HG03095 (cell line): Measurements from ENCODE around the gene ZBED2.

ENCODE experiments used
- ATAC-seq: cut with Tn5 transposase; IDR thresholded peaks from one replicate; pipeline ENCODE4 v1.9.1; 2021; ENCODE audit warnings: moderate library complexity; ENCODE audit not compliant: unreplicated experiment

The ZBED2 gene

GRCh38 chr3:111604119-111604518 lies 9.0 kb upstream of the ZBED2 start:
- ATAC-seq, result no peak

GRCh38 chr3:111603679-111604078 lies 8.5 kb upstream of the ZBED2 start:
- no peak for ATAC-seq

GRCh38 chr3:111601810-111602209 lies 6.7 kb upstream of the ZBED2 start:
- no peak for ATAC-seq

- ATAC-seq, result no peak
These were observed 3.4 kb upstream of the ZBED2 start for GRCh38 chr3:111598552-111598951.

GRCh38 chr3:111598139-111598538 lies 3.0 kb upstream of the ZBED2 start:
- ATAC-seq, result no peak

GRCh38 chr3:111596328-111596727 lies 1.2 kb upstream of the ZBED2 start:
- no peak for ATAC-seq

- ATAC-seq, result no peak
These were observed 365 bp downstream of the ZBED2 start for GRCh38 chr3:111594781-111595180.

DNA sequence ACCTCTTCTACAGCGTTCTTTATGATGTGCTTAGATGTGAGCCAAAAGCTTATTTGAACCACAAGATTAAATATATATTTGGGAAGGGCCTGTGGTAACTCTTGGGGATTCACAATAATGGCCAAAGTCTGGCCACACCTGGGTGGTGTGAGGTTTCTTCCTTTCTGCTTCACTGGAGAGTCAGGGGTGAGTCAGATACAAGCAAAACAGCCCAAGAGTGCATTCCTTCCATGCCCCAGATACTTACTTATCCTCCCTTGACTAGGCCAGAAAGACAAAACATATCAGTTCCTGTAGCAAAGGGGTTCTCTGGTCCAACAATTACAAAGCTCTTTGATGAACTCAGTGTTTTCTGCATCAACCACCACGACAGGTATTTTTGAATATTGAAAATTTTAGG lies 941 bp downstream of the ZBED2 start:
- ATAC-seq, result peak; percentile 61

DNA sequence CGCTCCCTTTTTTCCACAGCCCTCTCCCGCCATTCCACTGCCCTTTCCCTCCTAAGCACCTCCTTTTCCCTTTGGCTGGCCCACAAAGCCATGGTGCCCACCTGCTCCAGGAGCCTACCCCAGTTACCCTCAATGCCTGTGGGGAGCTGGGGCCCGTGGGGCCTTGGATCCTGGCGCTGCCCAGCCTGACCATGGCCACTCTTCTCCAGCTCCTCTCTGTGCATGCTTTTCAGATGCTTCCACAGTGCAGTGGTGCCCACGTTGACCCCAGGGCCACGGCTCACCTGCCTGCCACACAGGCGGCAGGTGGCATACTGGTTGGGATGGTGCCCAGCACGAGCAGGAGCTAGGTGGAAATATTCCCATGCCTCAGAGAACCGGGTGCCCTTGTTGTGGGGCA lies 1.5 kb downstream of the ZBED2 start:
- ATAC-seq, result no peak

GRCh38 chr3:111592936-111593335 lies 2.2 kb downstream of the ZBED2 start:
- no peak for ATAC-seq

DNA sequence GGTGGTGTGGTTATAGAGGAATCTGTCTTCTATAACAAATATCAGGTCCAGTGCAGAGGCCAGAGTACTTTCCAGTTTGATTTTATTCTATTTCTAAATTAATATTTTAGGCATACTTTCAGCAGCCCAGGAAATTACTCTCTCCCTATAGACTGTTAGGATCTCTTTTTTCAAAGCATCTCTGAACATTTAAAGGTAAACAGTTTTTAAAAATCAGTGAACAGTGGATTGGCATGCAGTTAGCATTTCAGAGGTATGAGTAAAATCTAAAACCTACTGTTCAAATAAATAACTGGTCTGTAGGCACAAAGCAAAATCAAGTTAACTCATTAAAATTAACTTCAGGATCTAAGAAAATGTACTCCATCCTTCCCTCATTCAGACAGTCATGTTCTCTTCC lies 3.0 kb downstream of the ZBED2 start:
- ATAC-seq, result no peak

- ATAC-seq, result no peak
These were observed 3.6 kb downstream of the ZBED2 start for GRCh38 chr3:111591555-111591954.

DNA sequence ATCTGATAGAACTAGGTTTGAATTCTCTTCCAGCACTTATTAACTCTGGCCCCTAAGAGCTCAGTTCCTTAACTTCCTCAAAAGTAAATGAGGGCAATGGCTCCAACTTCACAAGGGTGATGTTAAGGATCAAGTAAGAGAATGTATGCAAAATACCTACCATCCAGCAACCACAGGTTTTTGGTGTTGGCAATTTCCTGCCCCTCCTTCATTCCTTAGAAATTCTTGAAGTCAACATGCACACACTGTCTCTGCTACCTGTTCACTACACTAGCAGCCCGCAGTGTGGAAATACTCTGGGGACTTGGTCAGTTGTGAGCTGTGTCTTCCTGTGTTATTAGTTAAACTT lies 5.0 kb downstream of the ZBED2 start:
- ATAC-seq, result no peak

GRCh38 chr3:111589303-111590142 lies 5.6 kb downstream of the ZBED2 start:
- no peak for ATAC-seq

DNA sequence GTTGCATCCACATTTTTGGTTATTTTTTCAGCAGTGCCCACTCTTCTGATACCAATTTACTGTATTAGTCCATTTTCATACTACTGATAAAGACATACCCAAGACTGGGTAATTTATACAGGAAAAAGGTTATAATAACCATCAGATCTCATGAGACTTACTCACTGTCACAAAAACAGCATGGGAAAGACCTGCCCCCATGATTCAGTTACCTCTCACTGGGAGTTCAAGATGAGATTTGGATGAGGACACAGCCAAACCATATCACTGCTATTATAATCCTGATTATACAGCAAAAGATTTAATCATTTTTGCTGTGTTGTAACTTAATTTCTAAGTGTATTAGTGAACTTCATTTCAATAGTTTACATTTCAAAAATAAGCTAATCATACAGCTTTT lies 6.6 kb downstream of the ZBED2 start:
- no peak for ATAC-seq

DNA sequence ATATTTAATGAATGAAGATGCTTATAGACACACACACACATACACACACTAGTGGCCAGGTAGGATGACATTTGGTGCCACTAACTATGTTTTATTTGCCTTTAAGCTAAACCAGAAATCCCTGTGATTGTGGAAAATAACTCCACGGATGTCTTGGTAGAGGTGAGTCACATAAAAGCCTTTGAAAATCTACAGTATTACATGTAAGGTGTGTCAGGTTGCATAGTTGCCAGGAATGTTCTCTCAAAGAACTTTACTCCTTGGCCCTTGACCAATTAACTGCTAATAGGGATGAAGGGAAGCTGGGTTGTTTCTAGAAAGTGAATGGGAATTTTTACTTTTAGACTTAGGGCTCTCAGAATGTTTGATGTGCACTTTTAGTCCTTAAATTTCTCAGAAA lies 9.9 kb downstream of the ZBED2 start:
- no peak for ATAC-seq

DNA sequence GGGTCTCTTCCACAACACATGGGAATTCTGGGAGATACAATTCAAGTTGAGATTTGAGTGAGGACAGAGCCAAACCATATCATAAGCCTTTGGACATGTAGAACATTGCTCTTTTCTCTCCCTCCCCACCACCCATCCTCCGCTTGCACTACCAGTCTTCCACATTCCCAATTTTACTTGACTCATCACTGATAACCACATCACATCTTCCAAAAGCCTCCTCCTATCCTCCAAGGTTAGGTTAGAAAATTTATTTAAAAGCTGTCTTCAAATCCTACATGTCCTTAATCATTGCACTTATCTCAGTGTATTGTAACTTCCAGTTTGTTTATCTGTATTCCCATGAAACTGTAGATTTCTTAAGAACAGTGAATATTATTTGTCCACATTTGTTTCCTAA lies 10.4 kb downstream of the ZBED2 start:
- ATAC-seq, result no peak

DNA sequence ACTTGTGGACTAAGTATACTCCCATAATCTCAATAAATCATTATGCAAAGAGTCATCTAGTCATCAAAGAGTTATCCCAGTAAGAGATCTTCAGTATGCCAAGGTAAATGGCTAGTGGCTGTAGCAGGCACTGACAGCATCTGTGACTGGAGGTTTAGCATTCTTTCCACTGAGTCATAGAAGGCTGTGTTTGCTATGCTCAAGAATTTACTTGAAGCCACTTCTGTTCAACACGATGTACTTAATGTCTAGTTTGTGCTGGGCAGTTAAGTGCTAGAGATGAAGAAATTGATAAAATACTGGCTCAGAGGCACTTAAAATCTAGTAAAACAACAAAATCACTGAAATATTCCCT lies 13.0 kb downstream of the ZBED2 start:
- no peak for ATAC-seq

DNA sequence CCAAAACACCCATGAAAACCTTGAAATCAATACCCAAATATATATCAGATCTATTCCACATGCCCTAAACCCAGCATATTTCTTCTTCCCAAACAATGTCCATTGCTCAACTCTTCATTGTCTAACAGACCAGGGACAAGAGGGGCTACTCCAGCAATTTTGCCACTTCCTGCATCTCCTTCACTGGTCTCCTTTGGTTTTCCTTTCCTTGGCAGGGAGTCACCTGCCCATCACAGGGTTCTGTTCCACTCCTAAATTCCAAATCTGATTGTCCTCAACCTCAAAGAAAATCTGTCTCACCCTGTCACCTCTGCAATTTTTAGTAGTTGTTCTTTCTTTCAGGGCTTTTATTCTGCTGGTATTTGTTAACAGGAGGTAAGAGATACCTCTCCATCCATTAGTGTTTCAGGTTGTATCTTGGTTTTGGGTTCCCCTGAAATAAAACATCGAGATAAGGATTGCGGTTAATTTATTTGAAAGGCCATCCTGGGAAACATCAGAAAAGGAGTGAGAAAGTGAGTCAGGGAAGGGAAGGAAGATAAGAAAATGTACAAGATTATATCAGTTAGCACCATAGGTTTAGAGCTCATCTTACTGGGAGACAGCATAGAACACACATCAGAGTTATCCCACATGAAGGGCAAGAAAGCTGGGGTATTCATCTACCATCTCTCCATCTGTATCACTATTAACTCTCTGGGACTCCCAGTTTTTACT lies 13.6 kb downstream of the ZBED2 start:
- ATAC-seq, result no peak

GRCh38 chr3:111579495-111579894 lies 15.7 kb downstream of the ZBED2 start:
- ATAC-seq, result no peak

DNA sequence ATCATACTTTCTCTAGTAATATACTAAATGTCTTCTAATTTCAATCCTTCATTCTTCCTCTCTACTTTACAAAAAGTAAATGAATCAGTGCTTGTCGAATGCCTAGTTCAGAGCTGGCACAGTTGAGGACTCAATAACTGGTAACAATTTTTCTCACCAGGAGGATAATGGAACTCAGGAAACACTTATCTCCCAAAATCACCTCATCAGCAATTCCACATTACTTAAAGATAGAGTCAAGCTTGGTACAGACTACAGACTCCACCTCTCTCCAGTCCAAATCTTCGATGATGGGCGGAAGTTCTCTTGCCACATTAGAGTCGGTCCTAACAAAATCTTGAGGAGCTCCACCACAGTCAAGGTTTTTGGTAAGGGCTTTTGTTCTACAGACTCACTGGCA lies 16.3 kb downstream of the ZBED2 start:
- ATAC-seq, result no peak

DNA sequence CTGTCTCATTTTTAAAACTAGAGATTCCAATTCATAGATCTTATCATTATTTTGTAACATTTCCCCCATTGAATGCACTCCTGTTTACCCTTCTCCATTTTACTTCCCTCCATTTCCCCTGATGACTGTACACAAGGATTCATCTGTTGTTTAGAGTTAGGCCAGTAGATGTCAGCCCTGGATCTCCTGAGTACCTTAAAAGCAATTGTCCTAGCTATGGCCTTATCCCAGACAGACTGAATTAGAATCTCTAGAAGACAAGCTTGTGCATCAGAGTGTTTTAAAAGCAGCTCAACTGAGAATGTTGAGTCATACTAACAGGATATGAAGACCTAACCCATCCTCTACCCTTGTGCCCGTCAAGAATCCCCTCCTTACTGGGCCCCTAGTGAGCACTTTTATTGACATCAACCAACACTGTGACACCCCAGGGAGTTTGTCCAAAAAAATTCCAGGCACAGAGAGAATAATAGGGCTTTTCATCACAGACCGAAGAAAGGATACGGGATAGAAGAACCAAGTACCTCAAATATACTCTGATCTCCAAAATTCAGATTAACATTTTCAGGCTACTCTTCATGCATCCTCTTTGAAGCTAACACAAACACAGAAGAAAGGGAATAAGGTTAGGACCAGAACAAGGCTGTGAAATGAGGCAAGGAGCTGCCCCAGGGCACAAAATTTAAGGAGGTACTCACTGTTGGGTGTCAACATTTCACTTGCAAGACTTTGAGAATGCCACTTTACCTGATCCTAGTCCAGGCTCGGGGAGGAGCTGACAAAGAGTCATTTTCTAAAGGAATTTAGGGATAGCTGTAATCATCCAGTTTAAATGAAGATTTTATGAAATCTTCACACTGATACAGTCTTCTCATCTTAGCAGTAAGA lies 17.1 kb downstream of the ZBED2 start:
- ATAC-seq, result peak; percentile 95
